Activated CD4-positive, alpha-beta T cell treated with anti-CD3 and anti-CD28 coated beads, Interleukin-2, amount 50 U/mL, for 1 hour (primary cell): ENCODE results near the gene ZNF487.
"Not testable (repeated sequence)": the region's sequence is repeated elsewhere in the genome, so short reads cannot be mapped to it uniquely, and the experiment has no call there.

Experiments
- DNase-seq: peaks from one replicate; pipeline ENCODE4 v3.0.0-alpha.2; 2020

ZNF487 gene

DNA sequence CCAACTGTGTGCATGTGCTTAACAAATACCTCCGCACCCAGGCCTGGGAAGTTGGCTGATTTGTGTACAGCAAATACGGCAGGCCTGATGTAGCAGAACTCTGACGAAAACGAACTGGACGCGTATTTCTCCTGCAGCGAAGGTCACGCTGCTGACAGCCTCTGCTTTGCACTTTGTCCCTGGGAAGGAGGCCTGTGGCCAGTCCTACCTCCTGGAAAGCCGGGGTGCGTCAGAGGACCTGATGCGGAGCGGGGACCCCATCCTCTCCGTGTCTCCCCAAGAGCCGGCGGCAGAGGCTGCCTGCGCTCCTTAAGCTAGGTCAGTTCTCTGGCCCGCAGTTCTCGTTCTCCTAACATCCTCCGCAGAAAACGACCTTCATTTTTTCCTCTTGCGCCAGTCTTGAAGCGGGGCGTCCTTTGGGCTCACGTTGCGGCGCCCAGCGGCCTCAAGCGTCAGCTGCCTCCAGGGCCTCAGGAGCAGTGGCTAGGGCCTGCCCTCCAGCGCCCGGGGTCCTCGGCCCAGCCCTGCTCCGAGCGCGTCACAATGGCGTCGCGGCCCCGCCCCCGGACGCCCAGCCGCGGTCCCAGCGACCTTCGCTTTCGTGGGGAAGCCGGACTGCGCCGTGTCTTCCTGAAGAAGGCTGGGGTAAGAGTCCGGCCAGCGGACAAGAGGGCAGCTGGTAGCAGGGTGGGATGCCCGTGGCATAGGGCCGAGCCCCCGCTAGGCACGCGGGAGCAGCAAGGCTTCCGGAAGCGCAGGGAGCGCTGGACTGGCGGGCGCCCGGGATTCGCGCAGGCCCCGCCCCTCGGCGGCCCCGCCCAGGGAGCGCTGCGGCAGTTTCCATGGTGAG is at the start of gene ZNF487:
ZNF487 (plus strand) TSS at position 821 of the 850 bp plus-strand sequence. CDS start 38,703 bp downstream, outside the sequence.
- DNase-seq: peak; percentile 86

DNA sequence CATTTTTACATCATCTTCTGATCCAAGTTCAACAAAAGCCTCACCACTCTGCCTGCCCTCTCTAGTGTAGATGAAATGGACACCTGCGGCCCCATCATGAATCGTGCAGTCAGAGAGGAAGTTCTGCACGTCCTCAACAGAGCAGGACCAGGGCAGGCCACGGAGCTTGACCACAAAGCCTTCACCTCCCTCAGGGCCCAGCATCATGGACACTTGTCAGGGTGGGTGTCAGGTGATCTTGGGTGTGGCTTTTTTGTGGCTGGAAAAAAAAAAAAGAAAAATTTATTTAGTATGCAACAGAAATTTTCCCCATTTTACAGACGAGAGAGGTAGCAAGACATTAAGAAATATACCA is 49.3 kb upstream of the ZNF487 start:
- no peak for DNase-seq

GRCh38 chr10:43389867-43390266 is 47.0 kb upstream of the ZNF487 start:
- DNase-seq: no peak

- no peak for DNase-seq
Measured at GRCh38 chr10:43390333-43390732, 46.6 kb upstream of the ZNF487 start.

DNA sequence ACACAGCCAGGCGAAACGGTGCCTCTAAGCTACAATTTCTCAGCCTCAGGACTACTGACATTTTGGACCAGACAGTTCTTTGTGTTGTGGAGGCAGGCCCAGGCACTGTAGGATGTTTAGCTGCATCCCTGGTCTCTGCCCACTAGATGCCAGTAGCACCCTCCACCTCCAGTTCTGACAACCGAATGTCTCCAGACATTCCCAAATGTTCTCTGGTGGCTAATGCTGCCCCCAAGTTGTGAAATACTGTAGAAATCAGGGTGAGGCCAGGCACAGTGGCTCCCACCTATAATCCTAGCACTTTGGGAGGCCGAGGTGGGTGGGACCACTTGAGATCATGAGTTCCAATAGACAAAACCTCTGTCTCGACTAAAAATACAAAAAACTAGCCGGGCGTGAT is 46.2 kb upstream of the ZNF487 start:
- peak; percentile 34 for DNase-seq

DNA sequence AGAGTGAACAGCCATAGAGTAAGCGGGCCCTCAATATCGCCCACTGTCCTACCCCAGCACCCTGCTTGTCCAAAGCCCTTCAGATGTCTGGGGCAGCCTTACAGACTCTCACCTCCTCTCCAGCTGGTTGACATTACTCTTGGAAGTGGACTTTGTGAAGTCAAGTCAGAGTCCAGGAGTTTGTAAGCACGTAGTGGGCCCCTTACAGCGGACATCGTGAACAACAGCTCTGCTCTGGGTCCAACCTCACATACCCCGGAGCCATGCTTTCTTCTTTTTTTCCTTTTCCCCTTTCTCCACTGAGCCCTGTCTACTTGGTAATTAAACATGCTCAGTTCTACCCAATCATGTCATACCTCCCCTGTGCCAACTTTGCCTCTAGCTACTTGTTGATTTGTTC is 45.4 kb upstream of the ZNF487 start:
- no peak for DNase-seq

GRCh38 chr10:43392748-43393147 is 44.2 kb upstream of the ZNF487 start:
- no peak for DNase-seq

DNA sequence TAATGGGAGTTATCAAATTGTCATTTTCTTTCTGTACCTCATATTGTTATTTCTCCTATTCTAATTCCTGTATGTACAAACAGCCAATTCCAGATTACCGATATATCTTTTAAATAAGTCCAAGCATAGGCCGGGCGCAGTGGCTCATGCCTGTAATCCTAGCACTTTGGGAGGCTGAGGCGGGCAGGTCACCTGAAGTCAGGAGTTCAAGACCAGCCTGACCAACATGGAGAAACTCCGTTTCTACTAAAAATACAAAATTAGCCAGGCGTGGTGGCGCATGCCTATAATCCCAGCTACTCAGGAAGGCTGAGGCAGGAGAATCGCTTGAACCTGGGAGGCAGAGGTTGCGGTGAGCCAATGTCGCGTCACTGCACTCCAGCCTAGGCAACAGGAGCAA is 43.7 kb upstream of the ZNF487 start:
- DNase-seq: not testable (repeated sequence)

- no peak for DNase-seq
Measured at GRCh38 chr10:43393606-43394360, 43.1 kb upstream of the ZNF487 start.

GRCh38 chr10:43394868-43395267 is 42.0 kb upstream of the ZNF487 start:
- no peak for DNase-seq

DNA sequence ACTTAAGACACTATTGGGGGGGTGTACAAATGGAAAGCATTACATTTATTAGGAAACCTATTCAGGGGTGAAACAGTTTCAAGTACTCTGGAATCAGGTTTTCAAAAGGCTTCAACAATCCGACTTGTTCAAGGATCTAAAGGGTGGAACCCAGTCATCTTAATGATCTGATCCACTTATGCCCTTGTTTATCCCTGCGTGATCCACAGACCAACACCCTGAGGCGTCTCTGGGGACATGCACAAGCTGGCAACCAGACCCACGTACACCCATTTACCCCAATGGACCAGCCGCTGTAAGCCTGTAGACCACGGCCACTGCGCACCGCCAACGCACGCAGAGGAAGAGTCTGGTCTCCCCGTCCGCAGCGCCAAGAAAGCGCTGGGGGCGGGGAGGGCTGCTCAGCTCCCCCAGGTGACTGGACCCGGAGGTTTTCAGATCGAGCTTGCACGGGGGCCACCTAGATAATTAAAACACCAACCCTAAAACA is 41.3 kb upstream of the ZNF487 start:
- DNase-seq: peak; percentile 25

GRCh38 chr10:43396061-43396927 is 40.6 kb upstream of the ZNF487 start:
- peak; percentile 55 for DNase-seq

- peak; percentile 63 for DNase-seq
Measured at GRCh38 chr10:43396928-43397624, 39.8 kb upstream of the ZNF487 start.

DNA sequence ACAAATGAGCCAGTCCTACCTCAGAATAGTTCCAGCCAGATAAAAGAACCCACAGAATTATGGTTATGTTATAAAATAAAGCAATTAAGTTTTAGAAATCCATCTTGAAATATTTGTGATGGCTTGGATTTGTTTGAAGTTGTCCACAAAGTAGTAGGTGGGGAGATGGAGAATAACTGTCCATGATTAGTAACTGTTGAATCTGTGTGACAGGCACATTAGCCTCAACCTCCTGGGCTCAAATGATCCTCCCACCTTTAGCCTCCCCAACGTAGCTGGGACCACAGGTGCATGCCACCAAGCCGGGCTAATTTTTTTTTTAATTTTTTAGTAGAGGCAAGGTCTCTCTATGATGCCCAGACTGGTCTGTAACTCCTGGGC is 38.0 kb upstream of the ZNF487 start:
- no peak for DNase-seq

DNA sequence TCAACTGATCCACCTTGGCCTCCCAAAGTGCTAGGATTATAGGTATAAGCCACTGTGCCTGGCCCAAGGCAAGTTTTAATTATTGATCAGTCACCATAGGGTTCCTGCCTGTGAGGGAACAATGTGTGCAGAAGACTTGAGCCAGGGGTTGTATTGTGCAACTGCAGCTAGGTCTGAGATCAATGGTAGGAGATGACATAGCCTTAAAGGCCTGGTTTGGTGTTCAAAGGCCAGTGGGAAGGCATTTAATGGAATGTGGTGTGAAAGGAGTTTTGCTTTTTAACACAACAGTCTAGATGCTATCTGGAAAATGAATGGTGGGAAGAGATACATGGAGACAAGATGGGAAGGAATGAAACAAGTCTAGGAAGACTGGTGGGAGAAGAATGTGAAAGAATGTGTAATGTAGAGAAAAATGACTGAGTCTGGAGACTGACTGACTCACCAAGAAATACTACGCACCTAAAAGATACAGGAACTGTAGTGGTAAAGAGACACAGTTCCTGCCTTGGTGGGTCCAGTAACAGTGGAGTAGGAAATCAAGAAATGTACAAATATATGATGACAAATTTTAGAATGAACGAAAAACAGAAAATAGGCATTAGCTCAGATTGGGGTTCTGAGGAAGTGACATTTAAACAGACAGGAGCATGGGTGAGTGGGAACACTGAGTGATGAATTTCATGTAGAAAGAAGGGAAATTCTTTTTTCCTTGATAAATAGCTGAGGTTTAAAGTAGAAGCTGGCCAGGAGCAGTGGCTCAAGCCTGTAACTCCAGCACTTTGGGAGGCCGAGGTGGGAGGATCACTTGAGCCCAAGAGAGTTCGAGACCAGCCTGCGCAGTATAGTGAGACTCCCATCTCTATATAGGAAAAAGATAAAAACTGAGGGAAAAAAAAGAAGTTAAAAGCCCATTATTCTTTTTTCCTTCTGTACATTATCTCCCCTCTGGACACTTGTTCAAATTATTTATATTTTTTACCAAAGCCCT is 37.3 kb upstream of the ZNF487 start:
- no peak for DNase-seq

GRCh38 chr10:43401627-43402026 is 35.3 kb upstream of the ZNF487 start:
- DNase-seq: no peak

- DNase-seq: no peak
Measured at GRCh38 chr10:43402176-43402575, 34.7 kb upstream of the ZNF487 start.

GRCh38 chr10:43402880-43403452 is 33.9 kb upstream of the ZNF487 start:
- DNase-seq: no peak

- no peak for DNase-seq
Measured at GRCh38 chr10:43403911-43404703, 32.8 kb upstream of the ZNF487 start.

- no peak for DNase-seq
Measured at GRCh38 chr10:43404704-43405084, 32.2 kb upstream of the ZNF487 start.
